GM19455 (cell line): ENCODE data around the gene HEPHL1.

Experiments
- ATAC-seq: cut with Tn5 transposase; IDR thresholded peaks from one replicate; pipeline ENCODE4 v1.9.1; 2021; ENCODE audit not compliant: unreplicated experiment

HEPHL1 gene

DNA sequence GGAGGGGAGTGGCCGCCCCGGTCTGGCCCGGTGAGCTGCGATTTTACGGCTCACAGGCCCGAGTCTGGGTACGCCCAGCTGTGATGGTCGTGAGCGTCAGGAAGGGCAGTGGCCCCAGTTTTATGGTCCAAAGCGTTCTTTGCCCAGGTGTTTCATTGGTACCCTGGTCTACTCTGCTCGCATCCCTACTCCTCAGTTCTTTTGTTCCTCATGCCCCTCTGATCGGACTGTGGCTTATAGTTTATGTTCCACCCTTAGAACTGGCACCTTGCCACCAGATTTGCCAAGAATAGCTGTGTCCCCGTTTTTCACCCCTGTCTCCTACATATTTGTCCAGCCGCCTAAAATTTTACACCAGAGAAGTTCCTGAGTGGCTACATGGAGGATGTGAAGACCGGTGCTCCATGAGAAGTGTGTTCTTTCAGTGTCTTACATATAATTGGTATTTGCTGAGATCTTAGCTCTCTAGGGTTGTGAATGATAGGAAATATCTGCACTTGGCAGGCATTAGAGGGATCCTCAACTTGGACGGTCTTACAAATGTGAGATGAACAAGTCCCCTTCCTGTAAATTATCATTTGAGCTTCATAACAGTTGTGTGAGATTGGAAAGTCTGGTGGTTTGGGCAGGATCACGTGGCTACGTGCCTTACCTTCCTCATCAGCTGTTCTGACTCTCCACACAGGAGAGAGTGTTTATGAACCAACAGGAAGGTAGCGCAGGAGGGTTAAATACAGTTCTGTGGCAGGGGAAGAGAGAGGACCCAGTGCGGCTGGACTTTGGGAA lies 108.6 kb downstream of the HEPHL1 start:
- no peak for ATAC-seq

GRCh38 chr11:94130298-94131046 lies 109.3 kb downstream of the HEPHL1 start:
- ATAC-seq, result no peak

- no peak for ATAC-seq
Measured at GRCh38 chr11:94131047-94131717, 110.0 kb downstream of the HEPHL1 start.

DNA sequence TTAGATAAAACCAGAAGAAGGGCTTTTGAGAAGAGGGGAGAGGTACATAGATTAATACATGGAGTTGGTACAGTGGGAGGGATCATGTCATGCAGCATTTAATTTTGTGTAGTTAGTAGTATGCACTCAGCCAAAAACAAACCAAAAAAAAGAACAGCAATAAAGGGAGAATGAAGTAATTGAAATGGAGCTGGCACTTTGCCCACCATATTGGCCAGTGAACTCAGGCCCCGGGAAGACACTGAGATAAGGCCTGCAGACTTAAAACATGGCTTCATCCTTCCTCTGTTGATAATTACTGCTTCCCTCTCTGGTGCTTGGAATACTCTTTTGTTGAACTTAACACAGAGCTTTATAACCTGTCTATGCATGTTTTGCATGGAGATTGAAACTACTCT lies 110.6 kb downstream of the HEPHL1 start:
- no peak for ATAC-seq

DNA sequence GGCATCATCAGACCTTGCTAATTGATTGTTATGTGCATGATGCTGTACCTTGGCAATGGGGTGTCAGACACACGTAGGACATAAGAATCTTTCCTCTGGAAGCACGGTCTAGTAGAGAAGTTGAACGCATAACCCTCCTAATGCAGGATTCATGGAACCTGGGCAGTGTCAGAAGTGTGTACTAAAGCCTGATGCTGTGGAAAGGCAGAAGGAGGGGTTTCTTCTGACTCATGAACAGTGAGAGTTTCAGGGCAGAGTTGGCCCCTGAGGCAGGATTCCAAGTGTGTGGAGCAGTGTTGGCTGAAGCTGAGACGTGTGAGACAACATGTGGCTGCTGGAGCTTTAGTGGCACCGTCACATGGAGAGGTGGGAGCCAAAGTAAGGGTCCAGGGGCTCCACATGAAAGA lies 111.0 kb downstream of the HEPHL1 start:
- no peak for ATAC-seq

- ATAC-seq, result no peak
Measured at GRCh38 chr11:94132823-94133408, 111.8 kb downstream of the HEPHL1 start.

DNA sequence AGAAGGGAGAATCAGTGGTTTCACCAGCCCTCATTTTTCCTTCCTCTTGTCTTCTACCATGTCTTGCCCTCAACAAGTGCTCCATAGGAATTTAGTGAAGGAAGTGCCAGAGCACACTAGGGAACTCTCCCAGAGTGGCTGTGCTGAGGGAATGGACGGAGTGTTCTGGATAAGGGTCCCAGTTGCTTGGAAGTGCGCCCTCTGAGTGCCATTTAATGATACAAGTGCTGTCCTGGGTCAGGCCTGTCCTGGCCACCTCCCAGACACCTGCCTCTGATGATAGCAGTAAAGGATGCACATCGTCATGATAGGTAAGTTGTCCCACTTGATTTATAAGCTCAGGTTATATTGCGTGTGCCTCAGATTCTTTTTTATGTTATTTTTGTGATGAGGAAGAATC lies 112.6 kb downstream of the HEPHL1 start:
- no peak for ATAC-seq

DNA sequence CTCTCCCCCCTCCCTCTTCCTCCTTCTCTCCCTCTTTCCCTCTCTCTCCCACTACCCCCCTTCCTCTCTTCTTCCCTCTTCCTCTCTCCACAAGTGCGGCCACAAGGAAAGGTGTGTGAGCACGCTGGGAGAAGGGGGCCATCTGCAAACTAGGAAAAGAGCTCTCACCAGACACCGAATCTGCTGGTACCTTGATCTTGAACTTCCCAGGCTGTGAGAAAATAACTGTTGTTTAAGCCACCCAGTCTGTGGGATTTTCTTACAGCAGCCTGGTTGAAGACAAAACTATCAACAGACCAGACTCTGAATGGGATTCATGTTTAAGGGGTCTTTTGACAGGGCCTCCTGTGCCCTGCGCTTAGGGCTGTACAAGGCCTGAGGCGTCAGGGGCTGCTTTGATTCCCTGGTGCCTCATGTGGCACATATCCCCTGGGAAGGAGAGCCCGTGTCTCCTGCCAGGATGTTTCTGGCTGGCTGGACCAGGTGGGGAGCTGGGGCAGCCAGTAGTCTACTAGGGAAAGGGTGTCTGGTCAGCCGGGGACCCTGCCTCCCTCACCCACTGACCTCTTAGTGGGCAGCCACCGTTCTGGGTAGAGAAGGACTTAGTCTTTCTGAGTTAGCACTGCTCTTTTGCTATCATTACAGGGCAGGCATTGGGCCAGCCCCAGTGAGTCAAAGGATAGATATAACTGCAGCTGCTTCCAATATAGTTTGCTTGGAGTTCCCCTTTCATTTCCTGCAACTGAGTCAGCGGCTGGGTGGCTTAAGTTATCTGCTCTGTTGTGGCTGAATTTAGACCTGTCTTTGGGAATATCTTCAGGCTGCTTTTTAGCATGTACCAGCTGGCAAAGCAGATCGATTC lies 113.7 kb downstream of the HEPHL1 start:
- ATAC-seq, result no peak

- no peak for ATAC-seq
Measured at GRCh38 chr11:94139416-94139815, 118.3 kb downstream of the HEPHL1 start.

GRCh38 chr11:94140154-94140655 lies 119.1 kb downstream of the HEPHL1 start:
- no peak for ATAC-seq

DNA sequence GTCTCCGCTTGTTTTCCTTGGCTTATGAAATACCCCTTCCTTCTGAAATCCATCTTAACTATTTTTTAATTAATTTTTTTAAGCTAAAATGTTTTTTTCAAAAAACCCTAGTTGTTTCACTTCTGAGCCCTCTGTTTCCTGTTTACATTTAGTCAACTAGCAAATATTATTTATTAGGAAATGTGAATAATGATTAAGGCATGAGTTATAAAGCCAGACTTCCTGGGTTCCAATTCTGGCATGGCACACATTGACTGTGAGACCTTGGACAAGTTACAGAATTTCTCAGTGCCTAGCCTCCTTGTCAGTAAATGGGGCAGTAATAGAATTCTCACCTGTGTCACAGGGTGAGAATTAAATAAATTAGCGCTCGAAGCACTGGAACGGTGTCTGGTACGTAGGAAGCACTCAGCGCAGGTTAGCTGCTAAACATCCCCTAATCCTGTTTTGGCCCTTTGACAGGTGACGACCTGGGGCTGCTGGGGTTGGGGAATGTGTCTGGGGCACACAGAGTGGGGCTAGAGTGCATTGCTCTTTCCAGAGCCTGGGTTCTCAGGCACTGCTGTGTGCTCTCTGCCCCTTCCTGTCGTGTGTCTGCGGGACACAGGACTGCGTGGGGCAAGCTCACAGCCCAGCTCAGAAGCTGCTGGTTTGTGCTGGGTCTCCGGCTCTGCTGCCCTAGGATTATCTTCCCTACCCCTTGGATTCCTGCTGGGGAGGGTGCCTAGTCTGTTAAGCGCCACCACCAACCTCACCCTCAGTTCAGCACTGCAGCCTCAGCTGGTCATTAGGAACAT lies 120.6 kb downstream of the HEPHL1 start:
- no peak for ATAC-seq

GRCh38 chr11:94142308-94143281 lies 121.4 kb downstream of the HEPHL1 start:
- ATAC-seq, result no peak

DNA sequence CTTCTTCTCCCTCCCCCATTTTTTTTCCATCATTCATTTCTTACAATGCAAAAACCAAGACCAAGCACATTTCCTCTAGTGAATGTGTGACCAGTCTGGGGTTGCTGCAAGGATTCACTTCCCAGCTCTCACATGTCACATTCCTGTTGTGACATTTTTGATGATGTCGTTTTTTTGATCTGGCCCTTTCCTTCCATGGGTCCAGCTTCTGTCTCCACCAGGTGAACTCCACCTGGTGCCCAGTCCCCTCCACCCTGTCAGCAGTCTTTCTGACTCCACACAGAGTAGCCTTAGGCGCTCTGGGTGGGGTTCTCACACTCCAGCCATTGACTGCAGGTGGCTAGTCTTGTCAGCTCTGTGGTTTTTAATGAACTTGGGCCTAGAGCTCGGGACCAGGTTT lies 123.1 kb downstream of the HEPHL1 start:
- ATAC-seq, result no peak

DNA sequence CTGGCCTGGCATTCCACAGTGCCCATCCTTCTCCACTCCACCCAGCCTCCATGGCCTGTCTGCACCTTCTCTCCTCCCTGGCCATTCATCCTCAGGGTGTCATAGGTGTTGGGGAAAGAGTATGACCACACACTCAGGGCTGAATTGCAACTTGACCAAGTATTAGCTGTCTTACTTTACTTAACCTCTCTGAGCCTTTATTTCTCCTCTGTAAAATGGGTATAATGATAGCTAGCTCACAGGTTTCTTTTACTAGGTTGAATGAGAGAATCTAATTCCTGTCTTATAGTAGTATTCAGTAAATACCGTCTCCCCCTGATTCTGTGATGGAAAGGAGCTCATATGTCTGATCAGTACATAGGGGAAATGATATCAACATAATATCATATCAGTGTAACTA lies 123.5 kb downstream of the HEPHL1 start:
- ATAC-seq, result no peak

GRCh38 chr11:94145431-94145830 lies 124.3 kb downstream of the HEPHL1 start:
- ATAC-seq, result no peak

DNA sequence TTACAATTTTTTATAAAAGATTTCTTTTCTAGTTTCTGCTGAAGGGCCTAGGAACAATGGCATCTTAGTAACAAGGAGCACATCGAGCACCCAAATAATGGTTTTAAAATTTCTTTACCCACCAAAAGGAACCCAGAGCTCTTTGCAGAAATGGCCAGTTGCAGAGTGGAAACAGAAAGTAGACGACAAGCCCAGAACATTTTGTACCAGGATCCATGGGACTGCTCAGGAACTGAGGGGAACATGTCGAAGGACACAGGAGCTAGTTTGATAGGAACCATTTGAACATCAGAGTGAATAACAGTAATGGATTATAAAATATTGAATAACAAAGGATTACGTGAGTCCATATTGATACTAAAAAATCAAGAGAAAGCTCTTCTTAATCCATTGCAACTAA lies 124.8 kb downstream of the HEPHL1 start:
- no peak for ATAC-seq

DNA sequence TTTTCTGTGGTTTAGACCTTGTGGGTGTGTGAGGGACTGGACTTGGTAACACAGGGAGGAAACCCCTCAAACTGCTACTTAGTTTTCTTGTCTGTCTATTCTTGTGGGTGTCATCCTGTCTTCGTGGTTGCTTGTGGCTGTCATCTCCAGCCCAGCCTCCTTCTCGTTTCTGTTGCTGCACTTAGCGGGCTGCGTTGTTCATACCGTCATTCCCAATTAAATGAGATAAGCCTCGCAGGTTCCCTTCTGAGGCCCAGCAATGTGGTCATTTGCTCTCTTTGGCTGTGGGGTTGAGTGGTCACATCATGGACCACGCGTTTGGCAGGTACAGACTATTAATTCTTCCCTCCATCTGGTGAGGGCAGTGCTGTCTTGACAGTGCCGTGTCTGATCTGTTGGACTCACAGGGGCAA lies 126.3 kb downstream of the HEPHL1 start:
- ATAC-seq, result no peak

DNA sequence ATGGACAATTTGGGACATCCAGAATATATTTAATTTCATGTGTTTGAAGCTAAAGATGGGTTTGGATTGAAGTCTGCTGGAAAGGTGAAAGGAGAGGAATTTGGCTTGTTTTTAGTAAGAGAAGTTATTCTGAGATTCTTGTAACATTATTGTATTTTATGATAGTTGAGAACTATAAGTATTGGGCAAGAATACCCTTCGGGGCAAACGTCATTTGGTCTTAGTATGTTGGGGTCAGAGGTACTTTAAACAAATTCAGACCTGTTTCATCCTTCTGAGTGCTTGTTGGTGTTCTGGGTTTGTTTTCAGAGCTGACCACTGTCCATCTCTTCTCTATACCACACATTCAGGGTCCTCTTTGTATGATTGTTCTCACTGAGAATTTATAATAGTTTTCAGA lies 127.0 kb downstream of the HEPHL1 start:
- no peak for ATAC-seq
